WTC11 (cell line): ENCODE results near the gene RLF. TPM values are rescaled to one million over a fixed set of nuclear protein-coding genes. Genes with fewer than 3 reads are reported as not detected.

Experiments used
- ATAC-seq: fragments of 200-7000 bp; cut with Tn5 transposase; 2 replicates; pipeline ENCODE4 v1.10.0; 2021; ENCODE audit warnings: mild to moderate bottlenecking, moderate library complexity
- CTCF ChIA-PET: fragments of 300-600 bp; sonication (Branson Sonifier 250); formaldehyde crosslinking; loops from one replicate; lab custom pipeline; 2021; ENCODE audit warnings: antibody characterized with exemption; lab: Charles Lee
- POLR2A ChIA-PET: fragments of 350-600 bp; sonication (Branson Sonifier 250); formaldehyde crosslinking; loops from one replicate; lab custom pipeline; 2021; ENCODE audit warnings: antibody characterized with exemption; lab: Charles Lee
- DNase-seq: peaks from one replicate; pipeline ENCODE4 v3.0.0; 2021; ENCODE audit warnings: low spot score
- H3K27ac Mint-ChIP-seq: 2 replicates; pipeline ENCODE4 v1.8.0; 2021; ENCODE audit warnings: mixed read lengths
- H3K27me3 Mint-ChIP-seq: 2 replicates; pipeline ENCODE4 v1.8.0; 2021; ENCODE audit warnings: low read depth, mild to moderate bottlenecking, moderate library complexity, mixed read lengths
- H3K36me3 Mint-ChIP-seq: 2 replicates; pipeline ENCODE4 v1.8.0; 2021; ENCODE audit warnings: mixed read lengths
- H3K4me1 Mint-ChIP-seq: 2 replicates; pipeline ENCODE4 v1.8.0; 2022; ENCODE audit warnings: mixed read lengths
- H3K4me3 Mint-ChIP-seq: 2 replicates; pipeline ENCODE4 v1.8.0; 2021; ENCODE audit warnings: mild to moderate bottlenecking, moderate library complexity, mixed read lengths
- H3K9me3 Mint-ChIP-seq: 2 replicates; pipeline ENCODE4 v1.8.0; 2021; ENCODE audit warnings: mixed read lengths
- AFF4 ChIP-seq: sonication (generic); formaldehyde crosslinking; IDR thresholded peaks from 2 replicates; pipeline ENCODE4 v1.8.1; 2023; ENCODE audit warnings: mild to moderate bottlenecking, missing genetic modification reagents, borderline replicate concordance
- CTCF ChIP-seq: fragments of 200-600 bp; IDR thresholded peaks from 2 replicates; pipeline ENCODE4 v1.8.0; 2022; ENCODE audit warnings: antibody characterized with exemption
- E2F4 ChIP-seq: sonication (generic); formaldehyde crosslinking; IDR thresholded peaks from 2 replicates; pipeline ENCODE4 v1.8.1; 2022; ENCODE audit warnings: low read depth, mild to moderate bottlenecking, moderate library complexity, missing genetic modification reagents, borderline replicate concordance
- ETV6 ChIP-seq: sonication (generic); formaldehyde crosslinking; IDR thresholded peaks from 2 replicates; pipeline ENCODE4 v1.8.1; 2022; ENCODE audit warnings: mild to moderate bottlenecking, missing genetic modification reagents
- FOXJ3 ChIP-seq: sonication (generic); formaldehyde crosslinking; IDR thresholded peaks from 2 replicates; pipeline ENCODE4 v1.9.0; 2021; ENCODE audit warnings: missing genetic modification reagents, mild to moderate bottlenecking, borderline replicate concordance
- HMGXB4 ChIP-seq: sonication (generic); formaldehyde crosslinking; IDR thresholded peaks from 2 replicates; pipeline ENCODE4 v1.8.1; 2023; ENCODE audit warnings: mild to moderate bottlenecking, moderate library complexity, missing genetic modification reagents
- NR1H2 ChIP-seq: sonication (generic); formaldehyde crosslinking; IDR thresholded peaks from 2 replicates; pipeline ENCODE4 v1.9.0; 2021; ENCODE audit warnings: mild to moderate bottlenecking, moderate library complexity, missing genetic modification reagents
- NR2C2 ChIP-seq: sonication (generic); formaldehyde crosslinking; IDR thresholded peaks from 2 replicates; pipeline ENCODE4 v1.8.0; 2022; ENCODE audit warnings: mild to moderate bottlenecking, missing genetic modification reagents
- SOX15 ChIP-seq: fragments of 250-450 bp; sonication (Bioruptor Pico); IDR thresholded peaks from 2 replicates; pipeline ENCODE4 v1.9.0; 2021; ENCODE audit warnings: mild to moderate bottlenecking
- USF2 ChIP-seq: sonication (generic); formaldehyde crosslinking; IDR thresholded peaks from 2 replicates; pipeline ENCODE4 v1.8.1; 2023; ENCODE audit warnings: mild to moderate bottlenecking, missing genetic modification reagents, moderate library complexity
- ZNF138 ChIP-seq: sonication (generic); formaldehyde crosslinking; conservative IDR thresholded peaks from 2 replicates; pipeline ENCODE4 v1.8.1; 2022; ENCODE audit warnings: mild to moderate bottlenecking, moderate library complexity, missing genetic modification reagents
- total RNA-seq: library from RNA; stranded (reverse); gene quantifications from 3 replicates; pipeline ENCODE4 v1.2.3, GENCODE V29; 2021
- TF ChIP-seq, protein P1 (sequence below): fragments of 250-450 bp; sonication (Bioruptor Pico); conservative IDR thresholded peaks from 2 replicates; pipeline ENCODE4 v1.9.0; 2021; ENCODE audit warnings: mild to moderate bottlenecking
- TF ChIP-seq, protein P2 (sequence below): sonication (generic); formaldehyde crosslinking; IDR thresholded peaks from 2 replicates; pipeline ENCODE4 v1.8.0; 2023; ENCODE audit warnings: missing genetic modification reagents, mild to moderate bottlenecking, borderline replicate concordance
- TF ChIP-seq, protein P3 (sequence below): sonication (generic); formaldehyde crosslinking; IDR thresholded peaks from 2 replicates; pipeline ENCODE4 v1.8.0; 2022; ENCODE audit warnings: mild to moderate bottlenecking, missing genetic modification reagents
- TF ChIP-seq, protein P4 (sequence below): sonication (generic); formaldehyde crosslinking; conservative IDR thresholded peaks from 2 replicates; pipeline ENCODE4 v1.8.1; 2022; ENCODE audit warnings: mild to moderate bottlenecking, missing genetic modification reagents
- TF ChIP-seq, protein P5 (sequence below): sonication (generic); formaldehyde crosslinking; IDR thresholded peaks from 2 replicates; pipeline ENCODE4 v1.8.1; 2023; ENCODE audit warnings: mild to moderate bottlenecking, missing genetic modification reagents, moderate library complexity

The RLF gene
- total RNA-seq, 1 experiment from 2014 or later, result 18.5 TPM

- TF ChIP-seq HMGXB4 (no peak), AFF4 (CRISPR knock-in tag) (no peak)
- TF ChIP-seq, protein P1, sequence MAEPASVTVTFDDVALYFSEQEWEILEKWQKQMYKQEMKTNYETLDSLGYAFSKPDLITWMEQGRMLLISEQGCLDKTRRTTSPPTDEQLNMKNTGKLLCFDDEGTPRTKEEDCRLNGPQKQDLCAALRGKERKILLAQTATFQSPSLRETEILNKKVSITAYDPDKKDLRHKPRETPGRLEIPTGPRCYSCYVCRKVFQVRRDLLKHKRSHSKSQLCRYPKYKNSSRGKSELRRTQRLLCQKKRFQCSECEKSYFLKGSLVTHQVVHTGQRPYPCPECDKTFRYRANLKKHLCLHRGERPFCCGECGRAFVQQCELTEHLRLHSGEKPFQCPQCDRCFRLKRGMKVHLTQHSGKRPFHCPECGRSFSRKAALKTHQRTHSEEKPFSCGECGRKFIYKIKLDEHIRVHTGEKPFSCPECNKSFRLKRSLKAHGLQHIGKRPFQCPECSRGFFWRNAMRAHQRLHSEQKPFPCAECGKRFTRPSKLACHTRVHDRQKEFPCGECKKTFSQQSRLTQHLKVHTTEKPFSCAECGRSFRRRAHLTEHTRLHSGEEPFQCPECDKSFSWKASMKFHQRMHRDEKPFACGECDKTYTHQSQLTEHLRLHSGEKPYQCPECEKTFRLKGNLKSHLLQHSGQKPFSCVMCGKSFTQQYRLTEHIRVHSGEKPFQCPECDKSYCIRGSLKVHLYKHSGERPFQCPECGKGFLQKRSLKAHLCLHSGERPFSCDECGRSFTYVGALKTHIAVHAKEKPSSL (CRISPR knock-in tag), result no peak
- TF ChIP-seq, protein P2, sequence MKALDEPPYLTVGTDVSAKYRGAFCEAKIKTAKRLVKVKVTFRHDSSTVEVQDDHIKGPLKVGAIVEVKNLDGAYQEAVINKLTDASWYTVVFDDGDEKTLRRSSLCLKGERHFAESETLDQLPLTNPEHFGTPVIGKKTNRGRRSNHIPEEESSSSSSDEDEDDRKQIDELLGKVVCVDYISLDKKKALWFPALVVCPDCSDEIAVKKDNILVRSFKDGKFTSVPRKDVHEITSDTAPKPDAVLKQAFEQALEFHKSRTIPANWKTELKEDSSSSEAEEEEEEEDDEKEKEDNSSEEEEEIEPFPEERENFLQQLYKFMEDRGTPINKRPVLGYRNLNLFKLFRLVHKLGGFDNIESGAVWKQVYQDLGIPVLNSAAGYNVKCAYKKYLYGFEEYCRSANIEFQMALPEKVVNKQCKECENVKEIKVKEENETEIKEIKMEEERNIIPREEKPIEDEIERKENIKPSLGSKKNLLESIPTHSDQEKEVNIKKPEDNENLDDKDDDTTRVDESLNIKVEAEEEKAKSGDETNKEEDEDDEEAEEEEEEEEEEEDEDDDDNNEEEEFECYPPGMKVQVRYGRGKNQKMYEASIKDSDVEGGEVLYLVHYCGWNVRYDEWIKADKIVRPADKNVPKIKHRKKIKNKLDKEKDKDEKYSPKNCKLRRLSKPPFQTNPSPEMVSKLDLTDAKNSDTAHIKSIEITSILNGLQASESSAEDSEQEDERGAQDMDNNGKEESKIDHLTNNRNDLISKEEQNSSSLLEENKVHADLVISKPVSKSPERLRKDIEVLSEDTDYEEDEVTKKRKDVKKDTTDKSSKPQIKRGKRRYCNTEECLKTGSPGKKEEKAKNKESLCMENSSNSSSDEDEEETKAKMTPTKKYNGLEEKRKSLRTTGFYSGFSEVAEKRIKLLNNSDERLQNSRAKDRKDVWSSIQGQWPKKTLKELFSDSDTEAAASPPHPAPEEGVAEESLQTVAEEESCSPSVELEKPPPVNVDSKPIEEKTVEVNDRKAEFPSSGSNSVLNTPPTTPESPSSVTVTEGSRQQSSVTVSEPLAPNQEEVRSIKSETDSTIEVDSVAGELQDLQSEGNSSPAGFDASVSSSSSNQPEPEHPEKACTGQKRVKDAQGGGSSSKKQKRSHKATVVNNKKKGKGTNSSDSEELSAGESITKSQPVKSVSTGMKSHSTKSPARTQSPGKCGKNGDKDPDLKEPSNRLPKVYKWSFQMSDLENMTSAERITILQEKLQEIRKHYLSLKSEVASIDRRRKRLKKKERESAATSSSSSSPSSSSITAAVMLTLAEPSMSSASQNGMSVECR (CRISPR knock-in tag), result no peak
These were observed 112.5 kb downstream of the RLF start (continued) for GRCh38 chr1:40273547-40274166.

GRCh38 chr1:40274331-40274730 lies 113.1 kb downstream of the RLF start:
- ChIA-PET POLR2A (no interaction called here), CTCF (interaction anchor here (1.4 kb wide), 1 partner anchor 40 kb away, joined by 4 read pairs; no protein-coding TSS in a partner anchor)
- no peak for DNase-seq
- no peak for ATAC-seq
- Mint-ChIP-seq H3K9me3 (no peaks in the 10 kb centered on the region), H3K27ac (no peak overlapping the region), H3K36me3 (peaks cover 25% of the 10 kb centered on the region), H3K27me3 (no peaks in the 10 kb centered on the region), H3K4me3 (no peak overlapping the region), H3K4me1 (no peaks in the 10 kb centered on the region; the same call in 1 of the 2 replicates)
- TF ChIP-seq E2F4 (CRISPR knock-in tag) (no peak), CTCF (no peak), FOXJ3 (no peak), NR2C2 (CRISPR knock-in tag) (no peak), USF2 (CRISPR knock-in tag) (no peak), ZNF138 (CRISPR knock-in tag) (no peak), ETV6 (no peak), NR1H2 (CRISPR knock-in tag) (no peak), SOX15 (CRISPR knock-in tag) (no peak)
- TF ChIP-seq, protein P3, sequence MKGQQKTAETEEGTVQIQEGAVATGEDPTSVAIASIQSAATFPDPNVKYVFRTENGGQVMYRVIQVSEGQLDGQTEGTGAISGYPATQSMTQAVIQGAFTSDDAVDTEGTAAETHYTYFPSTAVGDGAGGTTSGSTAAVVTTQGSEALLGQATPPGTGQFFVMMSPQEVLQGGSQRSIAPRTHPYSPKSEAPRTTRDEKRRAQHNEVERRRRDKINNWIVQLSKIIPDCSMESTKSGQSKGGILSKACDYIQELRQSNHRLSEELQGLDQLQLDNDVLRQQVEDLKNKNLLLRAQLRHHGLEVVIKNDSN (CRISPR knock-in tag), result no peak
- TF ChIP-seq, protein P4, sequence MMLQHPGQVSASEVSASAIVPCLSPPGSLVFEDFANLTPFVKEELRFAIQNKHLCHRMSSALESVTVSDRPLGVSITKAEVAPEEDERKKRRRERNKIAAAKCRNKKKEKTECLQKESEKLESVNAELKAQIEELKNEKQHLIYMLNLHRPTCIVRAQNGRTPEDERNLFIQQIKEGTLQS (CRISPR knock-in tag), result no peak
- TF ChIP-seq, protein P5, sequence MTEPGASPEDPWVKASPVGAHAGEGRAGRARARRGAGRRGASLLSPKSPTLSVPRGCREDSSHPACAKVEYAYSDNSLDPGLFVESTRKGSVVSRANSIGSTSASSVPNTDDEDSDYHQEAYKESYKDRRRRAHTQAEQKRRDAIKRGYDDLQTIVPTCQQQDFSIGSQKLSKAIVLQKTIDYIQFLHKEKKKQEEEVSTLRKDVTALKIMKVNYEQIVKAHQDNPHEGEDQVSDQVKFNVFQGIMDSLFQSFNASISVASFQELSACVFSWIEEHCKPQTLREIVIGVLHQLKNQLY (CRISPR knock-in tag), result no peak
